ENCODE measurements around the gene MPPED2.

Gene MPPED2

DNA sequence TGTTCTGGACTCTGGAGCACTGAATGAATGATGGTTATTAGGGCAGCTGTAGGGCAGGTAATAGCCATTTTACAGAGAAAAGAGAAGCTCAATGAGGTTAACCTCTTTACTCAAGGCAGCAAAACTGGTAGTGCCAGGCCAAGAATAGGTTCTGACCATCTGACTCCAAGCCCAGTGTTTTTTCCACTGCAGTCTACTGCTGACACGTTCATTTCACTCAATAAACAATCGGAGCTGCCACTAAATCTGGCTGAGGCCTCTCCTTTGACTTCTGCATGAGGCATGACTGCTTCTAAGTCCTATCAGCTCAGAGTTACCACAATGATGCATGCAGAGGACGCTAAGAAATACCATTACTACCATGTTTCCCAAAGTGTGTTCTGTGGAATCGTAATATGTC, 145.6 kb downstream of the MPPED2 start:
- no peak for DNase-seq (ENCODE audit: low read depth, low spot score)
- in situ Hi-C loops (cut with HindIII; ENCODE audit: low sequenced_read_pairs), result no loop called here
- no peak overlapping the region for H3K4me3 ChIP-seq (ENCODE audit: low read depth, low read length)
- no peak for TF ChIP-seq CTCF (IDR thresholded peaks at IDR 0.05; ENCODE audit: low read depth, low read length)

DNA sequence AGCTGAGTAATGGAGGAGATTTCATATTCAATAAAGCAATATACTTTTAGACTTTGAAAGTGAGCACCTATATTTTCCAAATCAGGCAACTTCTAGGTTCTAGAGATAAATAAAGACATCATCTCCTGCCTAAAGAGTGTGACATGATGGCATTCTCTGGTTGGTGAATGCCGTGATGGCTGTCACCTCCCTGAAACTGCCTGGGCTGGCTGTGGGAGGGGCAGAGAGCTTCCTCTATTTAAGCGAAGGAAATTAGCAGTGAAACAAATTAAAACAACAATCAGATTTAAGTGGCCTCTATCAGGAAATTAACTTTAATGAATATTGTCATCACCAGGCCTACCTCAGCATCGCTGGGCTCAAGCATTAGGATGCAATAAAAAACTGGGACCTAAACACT, 149.4 kb downstream of the MPPED2 start:
- no peak for DNase-seq (ENCODE audit: low read depth, low spot score)
- TF ChIP-seq CTCF (IDR thresholded peaks at IDR 0.05; ENCODE audit: low read depth, low read length), result no peak
- no peak overlapping the region for H3K4me3 ChIP-seq (ENCODE audit: low read depth, low read length)
- in situ Hi-C loops (cut with HindIII; ENCODE audit: low sequenced_read_pairs), result no loop called here

GRCh38 chr11:30435488-30435887, 150.7 kb downstream of the MPPED2 start:
- DNase-seq (ENCODE audit: low read depth, low spot score), result no peak
- no peak for TF ChIP-seq CTCF (IDR thresholded peaks at IDR 0.05; ENCODE audit: low read depth, low read length)
- H3K4me3 ChIP-seq (ENCODE audit: low read depth, low read length), result no peak overlapping the region
- in situ Hi-C loops (cut with HindIII; ENCODE audit: low sequenced_read_pairs), result no loop called here

DNA sequence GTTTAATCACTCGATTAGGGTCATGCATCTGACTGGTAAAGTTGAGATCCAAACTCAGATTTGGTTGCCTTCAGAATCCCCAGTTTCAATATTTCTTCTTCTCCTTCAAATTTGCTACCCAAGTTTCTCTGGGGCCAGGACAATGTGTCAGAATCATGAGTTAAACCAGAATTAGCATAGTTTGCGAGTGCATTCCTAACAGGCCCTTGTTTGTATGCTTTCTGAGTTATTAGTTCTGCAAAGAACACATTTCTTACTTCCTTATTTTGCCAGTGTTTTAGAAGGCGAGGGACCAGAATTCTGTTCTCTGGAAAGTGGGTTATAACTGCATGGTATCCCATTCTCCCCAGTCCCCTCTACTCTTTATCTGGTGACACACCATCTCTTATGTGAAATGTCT, 151.3 kb downstream of the MPPED2 start:
- no peak for DNase-seq (ENCODE audit: low read depth, low spot score)
- H3K4me3 ChIP-seq (ENCODE audit: low read depth, low read length), result no peak overlapping the region
- in situ Hi-C loops (cut with HindIII; ENCODE audit: low sequenced_read_pairs), result no loop called here
- TF ChIP-seq CTCF (IDR thresholded peaks at IDR 0.05; ENCODE audit: low read depth, low read length), result no peak

DNA sequence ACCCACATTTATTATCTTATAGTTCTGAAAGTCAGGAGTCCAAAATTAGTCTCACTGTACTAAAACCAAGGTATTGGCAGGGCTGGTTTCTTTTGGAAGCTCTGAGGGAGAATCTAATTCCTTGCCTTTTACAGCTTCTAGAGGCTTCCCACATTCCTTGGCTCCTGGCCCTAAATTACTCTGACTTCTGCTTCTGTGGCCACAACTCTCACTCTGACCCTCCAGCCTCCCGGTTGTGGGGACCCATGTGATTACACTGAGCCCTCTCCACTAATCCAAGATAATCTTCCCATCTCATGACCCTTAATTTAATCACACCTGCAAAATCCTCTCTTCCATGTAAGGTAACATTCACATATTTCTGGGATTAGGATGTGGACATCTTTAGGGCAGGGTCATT, 152.3 kb downstream of the MPPED2 start:
- TF ChIP-seq CTCF (IDR thresholded peaks at IDR 0.05; ENCODE audit: low read depth, low read length), result no peak
- DNase-seq (ENCODE audit: low read depth, low spot score), result no peak
- in situ Hi-C loops (cut with HindIII; ENCODE audit: low sequenced_read_pairs), result no loop called here
- H3K4me3 ChIP-seq (ENCODE audit: low read depth, low read length), result no peak overlapping the region

DNA sequence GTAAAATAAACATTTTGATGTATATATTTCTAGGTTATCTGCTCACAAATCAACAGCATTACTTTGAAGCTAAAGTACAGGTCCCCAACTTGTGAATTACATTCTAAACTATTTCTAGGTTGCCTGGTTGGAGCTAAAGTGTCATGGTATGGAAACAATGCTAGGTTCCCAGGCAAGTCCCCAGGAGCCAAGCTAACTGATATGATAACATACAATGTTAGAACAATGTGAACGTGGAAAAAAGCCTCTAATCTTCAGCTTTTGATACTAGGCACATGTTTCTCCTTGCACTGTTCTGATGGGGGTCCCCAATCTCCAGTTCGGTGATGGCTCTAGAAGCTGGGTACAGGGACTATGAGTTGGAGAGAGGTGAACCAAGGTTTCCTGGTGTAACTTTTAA, 153.4 kb downstream of the MPPED2 start:
- no peak overlapping the region for H3K4me3 ChIP-seq (ENCODE audit: low read depth, low read length)
- in situ Hi-C loops (cut with HindIII; ENCODE audit: low sequenced_read_pairs), result no loop called here
- no peak for DNase-seq (ENCODE audit: low read depth, low spot score)
- TF ChIP-seq CTCF (IDR thresholded peaks at IDR 0.05; ENCODE audit: low read depth, low read length), result no peak

DNA sequence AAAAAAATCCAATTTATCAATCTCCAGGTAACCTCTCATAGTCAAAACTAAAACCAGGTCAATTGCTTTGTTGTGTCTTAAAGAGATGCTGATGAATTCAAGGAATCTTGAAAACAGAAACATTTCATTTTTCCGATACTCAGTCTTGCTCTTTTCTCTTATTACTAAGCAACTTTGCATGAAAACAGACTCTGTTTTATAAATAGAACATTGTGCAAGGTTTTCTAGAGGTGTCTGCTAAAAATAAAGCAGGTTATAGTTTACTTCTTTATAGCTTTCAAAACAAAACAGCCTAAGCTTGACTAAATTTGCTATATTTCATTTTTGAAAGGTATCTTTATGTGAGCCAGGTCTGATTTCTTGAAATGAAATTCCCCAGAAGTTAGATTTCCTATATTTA, 154.0 kb downstream of the MPPED2 start:
- no peak for TF ChIP-seq CTCF (IDR thresholded peaks at IDR 0.05; ENCODE audit: low read depth, low read length)
- no peak overlapping the region for H3K4me3 ChIP-seq (ENCODE audit: low read depth, low read length)
- DNase-seq (ENCODE audit: low read depth, low spot score), result no peak
- in situ Hi-C loops (cut with HindIII; ENCODE audit: low sequenced_read_pairs), result no loop called here
